GM19193 (cell line): ENCODE measurements around the gene NPAS4.

Experiments
- POLR2A ChIP-seq: IDR thresholded peaks from 4 replicates; pipeline ENCODE4 v1.6.1; 2011; ENCODE audit not compliant: insufficient read depth, insufficient read length; ENCODE audit errors: extremely low read depth

NPAS4 gene

GRCh38 chr11:66448523-66448922, 27.7 kb downstream of the NPAS4 start:
- TF ChIP-seq POLR2A, result no peak

GRCh38 chr11:66450560-66450959, 29.7 kb downstream of the NPAS4 start:
- TF ChIP-seq POLR2A, result no peak

GRCh38 chr11:66451663-66452062, 30.8 kb downstream of the NPAS4 start:
- no peak for TF ChIP-seq POLR2A

GRCh38 chr11:66454247-66454646, 33.4 kb downstream of the NPAS4 start:
- no peak for TF ChIP-seq POLR2A

- no peak for TF ChIP-seq POLR2A
Measured at GRCh38 chr11:66454828-66455227, 34.0 kb downstream of the NPAS4 start.

GRCh38 chr11:66457826-66458225, 37.0 kb downstream of the NPAS4 start:
- TF ChIP-seq POLR2A, result no peak

GRCh38 chr11:66459138-66459778, 38.4 kb downstream of the NPAS4 start:
- TF ChIP-seq POLR2A, result no peak

- TF ChIP-seq POLR2A, result no peak
Measured at GRCh38 chr11:66462010-66462409, 41.2 kb downstream of the NPAS4 start.

- TF ChIP-seq POLR2A, result no peak
Measured at GRCh38 chr11:66462911-66463310, 42.1 kb downstream of the NPAS4 start.

GRCh38 chr11:66464916-66465315, 44.1 kb downstream of the NPAS4 start:
- no peak for TF ChIP-seq POLR2A

- TF ChIP-seq POLR2A, result no peak
Measured at GRCh38 chr11:66465373-66466224, 44.8 kb downstream of the NPAS4 start.

- TF ChIP-seq POLR2A, result no peak
Measured at GRCh38 chr11:66466225-66467033, 45.6 kb downstream of the NPAS4 start, which contains the start of gene PELI3. Gene PELI3 (plus strand): TSS chr11:66466905. CDS start chr11:66468129, 1,224 bp downstream.

GRCh38 chr11:66467034-66467659, 46.3 kb downstream of the NPAS4 start:
- no peak for TF ChIP-seq POLR2A

GRCh38 chr11:66467756-66468155, 46.9 kb downstream of the NPAS4 start:
- no peak for TF ChIP-seq POLR2A

- no peak for TF ChIP-seq POLR2A
Measured at GRCh38 chr11:66468691-66469090, 47.9 kb downstream of the NPAS4 start.
